Retinal pigment epithelial cell (primary cell): ENCODE data around the gene MTA3.

Source experiments
- DNase-seq: peaks from one replicate; pipeline ENCODE4 v3.0.0-alpha.2; 2010; ENCODE audit warnings: low read depth
- H3K4me3 ChIP-seq: 2 replicates; pipeline ENCODE4 v1.5.1; 2011; ENCODE audit warnings: mild to moderate bottlenecking, low read length, control low read depth, moderate library complexity
- TF ChIP-seq, protein P1 (sequence below): conservative IDR thresholded peaks from 2 replicates; pipeline ENCODE4 v1.5.1; 2011; ENCODE audit warnings: low read depth, low read length, control low read depth, inconsistent platforms

Gene MTA3

DNA sequence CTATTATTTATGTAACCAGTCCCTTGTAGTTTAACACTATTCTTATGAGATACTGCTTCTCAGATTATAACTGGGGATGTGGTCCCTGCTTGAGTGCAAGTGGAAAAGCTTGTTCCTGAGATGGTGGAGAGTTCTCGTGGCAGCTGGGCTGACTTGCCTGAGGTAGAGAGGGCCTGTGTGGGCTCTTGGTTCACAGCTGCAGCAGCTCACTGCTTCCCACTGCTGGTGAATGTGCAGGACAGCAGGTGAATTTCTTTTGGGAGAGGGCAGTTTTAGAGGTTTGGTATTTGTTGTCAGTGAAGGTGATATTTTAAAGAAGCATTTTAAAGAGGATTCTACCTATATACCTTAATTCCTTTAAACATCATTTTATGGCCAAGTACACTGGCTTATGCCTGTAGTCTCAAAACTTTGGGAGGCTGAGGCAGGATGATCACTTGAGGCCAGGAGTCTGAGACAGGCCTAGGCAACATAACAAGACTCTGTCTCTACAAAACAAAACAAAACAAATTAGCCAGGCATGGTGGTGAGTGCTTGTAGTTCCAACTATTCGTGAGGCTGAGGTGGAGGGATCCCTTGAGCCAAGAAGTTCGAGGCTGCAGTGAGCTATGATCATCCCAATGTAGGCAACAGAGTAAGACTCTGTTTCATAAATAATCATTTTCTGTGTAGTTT, 94.8 kb downstream of the MTA3 start:
- TF ChIP-seq, protein P1, sequence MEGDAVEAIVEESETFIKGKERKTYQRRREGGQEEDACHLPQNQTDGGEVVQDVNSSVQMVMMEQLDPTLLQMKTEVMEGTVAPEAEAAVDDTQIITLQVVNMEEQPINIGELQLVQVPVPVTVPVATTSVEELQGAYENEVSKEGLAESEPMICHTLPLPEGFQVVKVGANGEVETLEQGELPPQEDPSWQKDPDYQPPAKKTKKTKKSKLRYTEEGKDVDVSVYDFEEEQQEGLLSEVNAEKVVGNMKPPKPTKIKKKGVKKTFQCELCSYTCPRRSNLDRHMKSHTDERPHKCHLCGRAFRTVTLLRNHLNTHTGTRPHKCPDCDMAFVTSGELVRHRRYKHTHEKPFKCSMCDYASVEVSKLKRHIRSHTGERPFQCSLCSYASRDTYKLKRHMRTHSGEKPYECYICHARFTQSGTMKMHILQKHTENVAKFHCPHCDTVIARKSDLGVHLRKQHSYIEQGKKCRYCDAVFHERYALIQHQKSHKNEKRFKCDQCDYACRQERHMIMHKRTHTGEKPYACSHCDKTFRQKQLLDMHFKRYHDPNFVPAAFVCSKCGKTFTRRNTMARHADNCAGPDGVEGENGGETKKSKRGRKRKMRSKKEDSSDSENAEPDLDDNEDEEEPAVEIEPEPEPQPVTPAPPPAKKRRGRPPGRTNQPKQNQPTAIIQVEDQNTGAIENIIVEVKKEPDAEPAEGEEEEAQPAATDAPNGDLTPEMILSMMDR = peak; percentile 100
- DNase-seq = peak; percentile 28
- no peak overlapping the region for H3K4me3 ChIP-seq

DNA sequence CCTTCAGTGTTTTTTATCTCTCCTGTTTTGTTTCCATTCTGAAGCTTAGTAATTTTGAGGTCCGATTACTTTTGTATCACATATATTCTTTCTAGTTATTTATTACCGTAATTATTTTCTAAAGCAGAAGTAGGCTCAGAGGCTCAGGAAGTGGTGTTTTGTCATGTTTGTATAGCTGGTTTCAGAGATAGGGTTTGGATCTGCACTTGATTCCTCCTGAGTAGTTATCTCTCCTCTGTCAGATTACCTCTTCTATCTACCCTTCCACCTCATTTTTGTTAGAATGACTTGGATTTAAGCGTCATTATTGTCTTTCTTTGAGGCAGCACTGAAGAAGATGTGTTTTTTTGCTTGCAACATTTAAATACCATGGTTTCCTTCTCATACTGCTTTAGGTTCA, 95.4 kb downstream of the MTA3 start:
- no peak overlapping the region for H3K4me3 ChIP-seq
- TF ChIP-seq, protein P1 = no peak
- no peak for DNase-seq

DNA sequence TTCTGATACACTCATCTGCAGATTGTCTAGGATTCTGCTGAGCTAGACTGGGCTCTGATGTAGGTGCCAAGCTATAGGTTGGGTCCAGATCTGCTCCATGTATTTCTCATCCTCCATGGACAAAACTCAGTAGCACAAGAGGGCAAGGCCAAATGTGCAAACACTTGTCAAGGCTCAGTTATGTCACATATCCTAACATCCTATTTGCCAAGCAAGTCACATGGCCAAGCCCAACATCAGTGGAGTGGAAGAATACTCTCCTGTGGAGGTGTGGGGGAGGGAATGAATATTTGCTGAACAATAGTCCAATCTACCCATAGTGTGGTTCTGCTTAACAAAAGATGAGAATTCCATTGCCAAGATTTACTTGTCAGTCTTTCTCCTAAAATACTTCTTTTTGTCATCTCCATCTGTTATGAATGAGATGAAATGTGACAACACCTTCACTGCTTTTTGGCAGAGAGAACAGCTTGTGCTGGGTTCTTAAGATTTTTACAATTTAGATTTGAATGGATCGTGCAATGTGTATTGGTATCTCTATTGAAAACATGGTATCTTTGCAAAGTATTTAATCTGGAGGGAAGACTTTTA, 105.7 kb downstream of the MTA3 start:
- TF ChIP-seq, protein P1 = no peak
- no peak for DNase-seq

DNA sequence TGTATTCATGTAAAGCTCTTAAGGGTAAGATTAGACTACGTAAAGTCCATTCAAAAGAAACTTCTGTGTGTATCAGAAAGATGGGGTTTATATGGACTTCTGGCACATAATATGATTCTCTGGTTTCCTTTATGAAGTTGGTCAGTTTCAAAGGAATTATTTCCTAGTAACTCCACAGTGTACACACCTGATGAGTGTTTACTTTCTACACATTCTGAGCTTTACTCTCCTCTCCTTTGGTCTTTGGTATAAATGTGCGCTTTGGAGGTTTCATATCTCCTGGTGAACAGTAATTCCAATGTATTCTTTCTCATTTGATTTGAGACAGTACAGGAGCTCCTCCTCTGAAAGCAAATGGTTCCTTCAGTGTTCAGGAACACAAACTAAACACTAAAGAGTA, 107.4 kb downstream of the MTA3 start:
- DNase-seq = no peak
- H3K4me3 ChIP-seq = no peak overlapping the region
- TF ChIP-seq, protein P1 = no peak

More for the DNA sequence above, 105.7 kb downstream of the MTA3 start:
- no peak overlapping the region for H3K4me3 ChIP-seq

DNA sequence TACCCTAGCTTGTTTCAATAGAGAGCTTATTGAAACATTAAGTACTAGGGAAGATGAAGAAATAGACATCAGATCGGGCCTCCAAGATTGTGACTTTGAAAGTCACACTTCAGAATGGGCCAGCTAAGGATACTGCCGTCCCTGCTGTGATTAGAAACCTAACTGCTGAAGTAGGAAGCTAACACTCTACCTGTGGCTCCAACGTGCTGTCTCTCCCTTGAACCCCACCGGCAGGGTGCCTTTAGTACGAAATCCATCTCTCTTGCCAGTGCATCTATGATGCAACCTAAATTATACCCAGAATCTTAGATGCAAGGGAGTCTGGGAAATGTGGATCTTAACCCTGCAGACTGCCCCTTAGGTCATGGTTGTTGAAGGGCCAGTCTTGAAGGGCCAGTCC, 116.9 kb downstream of the MTA3 start:
- DNase-seq = no peak
- H3K4me3 ChIP-seq = no peak overlapping the region
- TF ChIP-seq, protein P1 = no peak

DNA sequence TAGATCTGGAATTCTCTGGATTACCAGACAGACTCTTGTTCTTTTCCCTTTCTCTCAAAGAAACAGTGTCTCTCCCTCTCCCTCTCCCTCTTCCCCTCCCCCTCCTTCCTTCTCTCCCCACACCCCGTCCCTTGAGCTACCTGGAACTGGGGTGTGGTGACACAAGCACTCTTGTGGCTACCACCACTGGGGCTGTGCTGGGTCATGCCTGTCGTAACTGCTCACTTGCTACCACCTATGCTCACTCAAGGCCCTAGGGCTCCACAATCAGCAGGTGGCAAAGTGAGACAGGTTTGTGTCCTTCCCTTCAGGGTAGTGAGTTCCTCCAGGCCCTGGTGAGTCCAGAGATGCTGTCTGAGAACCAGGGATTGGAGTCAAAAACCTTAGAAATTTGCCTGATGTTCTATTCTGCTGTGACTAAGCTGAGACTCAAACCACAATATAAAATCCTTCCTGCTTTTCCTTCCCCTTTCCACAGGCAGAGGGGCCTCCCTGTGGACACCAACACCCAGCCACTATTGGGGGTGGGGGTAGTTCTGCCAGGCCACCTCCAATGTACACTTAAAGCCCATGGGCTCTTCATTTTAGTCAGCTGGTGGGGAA, 124.7 kb downstream of the MTA3 start:
- DNase-seq = no peak

More for the DNA sequence above, 124.7 kb downstream of the MTA3 start:
- H3K4me3 ChIP-seq = no peak overlapping the region
- TF ChIP-seq, protein P1 = no peak
